ENCODE results near the gene SMIM35.

- no peak for TF ChIP-seq CTCF (IDR thresholded peaks at IDR 0.05)
- no peak for TF ChIP-seq POLR2A (IDR thresholded peaks at IDR 0.05)
- no peak for TF ChIP-seq POLR2AphosphoS5 (IDR thresholded peaks at IDR 0.05)
These were observed 85.2 kb downstream of the SMIM35 start for GRCh38 chr11:118001494-118001971.
